MM.1S (cell line): ENCODE measurements around the gene POLR3E.

Experiments
- DNase-seq: peaks from one replicate; pipeline ENCODE4 v3.0.0-alpha.2; 2015
- H2AFZ ChIP-seq: fragments of 300-600 bp; sonication (generic); 2 replicates; pipeline ENCODE4 v1.6.0; 2016; ENCODE audit warnings: antibody characterized with exemption, low read length
- H3F3A ChIP-seq: fragments of 300-600 bp; sonication (generic); 2 replicates; pipeline ENCODE4 v1.6.1; 2016; ENCODE audit warnings: mild to moderate bottlenecking, antibody characterized with exemption, low read length, moderate library complexity, mixed read lengths; ENCODE audit not compliant: insufficient read depth
- H3K27ac ChIP-seq: fragments of 300-600 bp; sonication (generic); 2 replicates; pipeline ENCODE4 v1.5.1; 2016; ENCODE audit warnings: mild to moderate bottlenecking, low read length
- H3K27me3 ChIP-seq: fragments of 300-600 bp; sonication (generic); replicated peaks from 2 replicates; pipeline ENCODE4 v1.6.0; 2016; ENCODE audit warnings: low read length; ENCODE audit not compliant: insufficient read depth
- H3K36me3 ChIP-seq: fragments of 300-600 bp; sonication (generic); replicated peaks from 2 replicates; pipeline ENCODE4 v1.6.1; 2016; ENCODE audit warnings: mild to moderate bottlenecking, low read length, mixed read lengths; ENCODE audit not compliant: insufficient read depth
- H3K4me1 ChIP-seq: fragments of 300-600 bp; sonication (generic); 2 replicates; pipeline ENCODE4 v1.6.1; 2016; ENCODE audit warnings: low read length, mixed read lengths
- H3K4me2 ChIP-seq: fragments of 300-600 bp; sonication (generic); 2 replicates; pipeline ENCODE4 v1.6.0; 2016; ENCODE audit warnings: low read depth, low read length
- H3K4me3 ChIP-seq: fragments of 300-600 bp; sonication (generic); 2 replicates; pipeline ENCODE4 v1.5.1; 2016; ENCODE audit warnings: low read length, mixed read lengths
- H3K79me2 ChIP-seq: fragments of 300-600 bp; sonication (generic); 2 replicates; pipeline ENCODE4 v1.6.1; 2016; ENCODE audit warnings: mixed run types, low read length, mixed read lengths
- H3K9ac ChIP-seq: fragments of 300-600 bp; sonication (generic); 2 replicates; pipeline ENCODE4 v1.6.1; 2016; ENCODE audit warnings: low read length, mixed read lengths
- H3K9me2 ChIP-seq: fragments of 300-600 bp; sonication (generic); replicated peaks from 2 replicates; pipeline ENCODE4 v1.6.1; 2016; ENCODE audit warnings: mild to moderate bottlenecking, low read length, mixed read lengths; ENCODE audit not compliant: insufficient read depth
- H3K9me3 ChIP-seq: fragments of 300-600 bp; sonication (generic); replicated peaks from 2 replicates; pipeline ENCODE4 v1.6.1; 2016; ENCODE audit warnings: mild to moderate bottlenecking, low read length, mixed read lengths; ENCODE audit not compliant: insufficient read depth
- H4K20me1 ChIP-seq: fragments of 300-600 bp; sonication (generic); 2 replicates; pipeline ENCODE4 v1.6.1; 2016; ENCODE audit warnings: mild to moderate bottlenecking, low read length, moderate library complexity, mixed read lengths; ENCODE audit not compliant: insufficient read depth
- CTCF ChIP-seq: fragments of 300-600 bp; sonication (generic); IDR thresholded peaks from 2 replicates; pipeline ENCODE4 v1.5.1; 2016; ENCODE audit warnings: antibody characterized with exemption, low read length, mixed read lengths
- EZH2 ChIP-seq: fragments of 300-600 bp; sonication (generic); optimal IDR thresholded peaks from 2 replicates; pipeline ENCODE3; 2017; ENCODE audit warnings: low read depth, mild to moderate bottlenecking, antibody characterized with exemption, low read length, mixed read lengths
- EZH2phosphoT487 ChIP-seq: fragments of 300-600 bp; sonication (generic); IDR thresholded peaks from 2 replicates; pipeline ENCODE4 v1.6.1; 2018; ENCODE audit warnings: antibody characterized with exemption, low read length

Gene POLR3E

GRCh38 chr16:22317625-22318024 lies 20.4 kb downstream of the POLR3E start:
- H3K4me2 ChIP-seq, result no peak overlapping the region

GRCh38 chr16:22318690-22319358 lies 21.6 kb downstream of the POLR3E start:
- Histone ChIP-seq H3K36me3 (no peaks in the 10 kb centered on the region; the same call in 1 of the 2 replicates), H3F3A (no peaks in the 10 kb centered on the region), H3K9ac (no peak overlapping the region), H3K27ac (no peak overlapping the region), H3K9me2 (no peaks in the 10 kb centered on the region), H4K20me1 (no peaks in the 10 kb centered on the region), H2AFZ (no peak overlapping the region), H3K9me3 (no peaks in the 10 kb centered on the region), H3K4me3 (no peak overlapping the region), H3K27me3 (no peaks in the 10 kb centered on the region), H3K4me1 (no peaks in the 10 kb centered on the region), H3K79me2 (peaks cover 17% of the 10 kb centered on the region), H3K4me2 (no peak overlapping the region)
- no peak for DNase-seq
- TF ChIP-seq EZH2phosphoT487, result no peak
- TF ChIP-seq CTCF, result peak; percentile 57

More at GRCh38 chr16:22317625-22318024, 20.4 kb downstream of the POLR3E start:
- no peaks in the 10 kb centered on the region for H3F3A ChIP-seq
- no peaks in the 10 kb centered on the region for H3K4me1 ChIP-seq
- H3K27me3 ChIP-seq, result no peaks in the 10 kb centered on the region
- peaks cover 17% of the 10 kb centered on the region for H3K79me2 ChIP-seq
- no peak for DNase-seq
- H4K20me1 ChIP-seq, result no peaks in the 10 kb centered on the region
- H3K9me2 ChIP-seq, result no peaks in the 10 kb centered on the region
- no peak overlapping the region for H3K4me3 ChIP-seq
- H3K27ac ChIP-seq, result no peak overlapping the region
- TF ChIP-seq EZH2phosphoT487, result no peak
- no peak for TF ChIP-seq EZH2
- TF ChIP-seq CTCF, result no peak
- H3K9ac ChIP-seq, result no peak overlapping the region
- H3K9me3 ChIP-seq, result no peaks in the 10 kb centered on the region
- H2AFZ ChIP-seq, result no peak overlapping the region
- 0 out of 2 replicates have a peak, but pooled peaks cover 3% of the 10 kb centered on the region for H3K36me3 ChIP-seq

GRCh38 chr16:22320572-22321339 lies 23.5 kb downstream of the POLR3E start:
- no peak overlapping the region for H3K9ac ChIP-seq
- TF ChIP-seq EZH2, result no peak
- no peak for TF ChIP-seq EZH2phosphoT487
- TF ChIP-seq CTCF, result no peak
- peaks cover 17% of the 10 kb centered on the region for H3K79me2 ChIP-seq
- no peak for DNase-seq
- no peak overlapping the region for H3K4me3 ChIP-seq
- H3K27me3 ChIP-seq, result no peaks in the 10 kb centered on the region
- H3K4me2 ChIP-seq, result no peak overlapping the region
- H3K36me3 ChIP-seq, result no peaks in the 10 kb centered on the region; the same call in 1 of the 2 replicates
- no peaks in the 10 kb centered on the region for H3K4me1 ChIP-seq
- H3K9me2 ChIP-seq, result no peaks in the 10 kb centered on the region
- H3K27ac ChIP-seq, result no peak overlapping the region
- H2AFZ ChIP-seq, result no peak overlapping the region
- H3F3A ChIP-seq, result no peaks in the 10 kb centered on the region
- no peaks in the 10 kb centered on the region for H4K20me1 ChIP-seq
- H3K9me3 ChIP-seq, result no peaks in the 10 kb centered on the region
